ENCODE measurements around the gene POLE.
A peak's percentile ranks its signal among the peaks of the same experiment; 100 is the strongest.

The POLE gene

GRCh38 chr12:132584429-132584828 lies 102.7 kb downstream of the POLE start:
- CTCF ChIA-PET: no interaction called here
- peaks cover 0 to 14% of the 10 kb centered on the region in 2 experiments; a peak in 2 of 3 replicates for H3K36me3 ChIP-seq (ENCODE audit: control insufficient read depth in 2 of 2, insufficient read depth in 1 of 2, low read length in 2 of 2)
- no peaks in the 10 kb centered on the region for H3K9me3 ChIP-seq (ENCODE audit: control insufficient read depth, insufficient read depth, low read depth, low read length)
- no peaks in the 10 kb centered on the region for H3K4me1 ChIP-seq (ENCODE audit: control insufficient read depth, insufficient read depth, low read length)
- POLR2A ChIA-PET: no interaction called here
- H3K4me3 ChIP-seq (ENCODE audit: low read depth, low read length): no peak overlapping the region
- H3K27ac ChIP-seq (ENCODE audit: extremely low read depth, low read depth, low read length): no peak overlapping the region
- no peak for TF ChIP-seq BCL6B (tag by site-specific recombination; IDR thresholded peaks at IDR 0.05)
- no peak for TF ChIP-seq FEZF1 (tag by site-specific recombination; IDR thresholded peaks at IDR 0.05)
- no peak for TF ChIP-seq ZNF302 (tag by site-specific recombination; IDR thresholded peaks at IDR 0.05; ENCODE audit: low read depth)
- TF ChIP-seq ZNF426 (tag by site-specific recombination; IDR thresholded peaks at IDR 0.05): no peak
- TF ChIP-seq ZNF549 (tag by site-specific recombination; IDR thresholded peaks at IDR 0.05): no peak
- no peak for TF ChIP-seq SP3 (tag by site-specific recombination; IDR thresholded peaks at IDR 0.05)
- no peak for TF ChIP-seq WT1 (tag by site-specific recombination; IDR thresholded peaks at IDR 0.05)

DNA sequence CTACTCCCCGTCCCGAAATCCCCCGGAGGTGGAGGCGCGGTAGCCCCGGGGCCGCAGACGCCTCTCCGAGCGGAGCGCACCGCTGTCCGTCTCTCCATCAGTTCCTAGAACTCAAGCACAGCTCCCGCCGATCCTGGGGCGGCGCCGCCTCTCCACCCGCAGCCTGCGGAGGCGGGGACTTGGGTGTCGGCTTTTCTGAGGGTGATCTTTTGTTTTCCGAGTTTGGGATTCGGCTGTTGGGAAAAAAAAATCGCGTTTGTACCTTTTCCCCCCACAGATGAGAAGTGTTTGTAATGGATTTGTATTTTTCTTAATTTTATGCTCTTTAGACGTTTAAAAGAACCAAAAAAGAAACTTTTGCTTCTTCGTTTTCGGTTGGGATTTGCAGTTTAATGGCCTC lies 103.4 kb downstream of the POLE start:
- POLR2A ChIA-PET: no interaction called here
- H3K27ac ChIP-seq (ENCODE audit: extremely low read depth, low read depth, low read length): no peak overlapping the region

GRCh38 chr12:132583411-132583710 lies 103.8 kb downstream of the POLE start:
- H3K36me3 ChIP-seq (ENCODE audit: control insufficient read depth in 2 of 2, insufficient read depth in 1 of 2, low read length in 2 of 2): peaks cover 0 to 18% of the 10 kb centered on the region in 2 experiments; a peak in 2 of 3 replicates
- ChIA-PET POLR2A (no interaction called here), CTCF (no interaction called here)
- H3K4me3 ChIP-seq (ENCODE audit: low read depth, low read length): no peak overlapping the region
- no peak overlapping the region for H3K27ac ChIP-seq (ENCODE audit: extremely low read depth, low read depth, low read length)
- H3K4me1 ChIP-seq (ENCODE audit: control insufficient read depth, insufficient read depth, low read length): no peaks in the 10 kb centered on the region
- TF ChIP-seq ZNF654 (tag by site-specific recombination; IDR thresholded peaks at IDR 0.05; ENCODE audit: low read depth): no peak
- no peak for TF ChIP-seq ZNF692 (tag by site-specific recombination; IDR thresholded peaks at IDR 0.05)
- no peak for TF ChIP-seq HOXC10 (CRISPR knock-in tag; IDR thresholded peaks at IDR 0.05)
- H3K9me3 ChIP-seq (ENCODE audit: control insufficient read depth, insufficient read depth, low read depth, low read length): no peaks in the 10 kb centered on the region

More for the DNA sequence above, 103.4 kb downstream of the POLE start:
- H3K9me3 ChIP-seq (ENCODE audit: control insufficient read depth, insufficient read depth, low read depth, low read length): no peaks in the 10 kb centered on the region
- TF ChIP-seq KLF8 (tag by site-specific recombination; IDR thresholded peaks at IDR 0.05) (peak; percentile 69), ZNF140 (tag by site-specific recombination; IDR thresholded peaks at IDR 0.05) (no peak), ZNF404 (tag by site-specific recombination; IDR thresholded peaks at IDR 0.05) (no peak), KLF7 (tag by site-specific recombination; IDR thresholded peaks at IDR 0.05; ENCODE audit: borderline replicate concordance) (no peak), ZSCAN5A (tag by site-specific recombination; IDR thresholded peaks at IDR 0.05) (no peak), ZNF350 (tag by site-specific recombination; IDR thresholded peaks at IDR 0.05) (no peak), SP2 (tag by site-specific recombination; IDR thresholded peaks at IDR 0.05) (peak; percentile 25), KLF1 (tag by site-specific recombination; IDR thresholded peaks at IDR 0.05) (peak; percentile 78), ZNF274 (IDR thresholded peaks at IDR 0.05; ENCODE audit: low read length) (no peak), ZNF274 (tag by site-specific recombination; IDR thresholded peaks at IDR 0.05; ENCODE audit: borderline replicate concordance) (no peak), ZNF529 (tag by site-specific recombination; IDR thresholded peaks at IDR 0.05; ENCODE audit: insufficient replicate concordance) (no peak)
- H3K36me3 ChIP-seq (ENCODE audit: control insufficient read depth in 2 of 2, insufficient read depth in 1 of 2, low read length in 2 of 2): peaks cover 0 to 14% of the 10 kb centered on the region in 2 experiments; a peak in 2 of 3 replicates
- H3K4me1 ChIP-seq (ENCODE audit: control insufficient read depth, insufficient read depth, low read length): no peaks in the 10 kb centered on the region
- no peak overlapping the region for H3K4me3 ChIP-seq (ENCODE audit: low read depth, low read length)
- CTCF ChIA-PET: no interaction called here

All from HEK293 (cell line).